ENCODE measurements around the gene KCNJ6. TPM values are rescaled to one million over a fixed set of nuclear protein-coding genes. Genes with fewer than 3 reads are reported as not detected.

Gene KCNJ6
- total RNA-seq, 1 experiment from 2014 or later: not detected

DNA sequence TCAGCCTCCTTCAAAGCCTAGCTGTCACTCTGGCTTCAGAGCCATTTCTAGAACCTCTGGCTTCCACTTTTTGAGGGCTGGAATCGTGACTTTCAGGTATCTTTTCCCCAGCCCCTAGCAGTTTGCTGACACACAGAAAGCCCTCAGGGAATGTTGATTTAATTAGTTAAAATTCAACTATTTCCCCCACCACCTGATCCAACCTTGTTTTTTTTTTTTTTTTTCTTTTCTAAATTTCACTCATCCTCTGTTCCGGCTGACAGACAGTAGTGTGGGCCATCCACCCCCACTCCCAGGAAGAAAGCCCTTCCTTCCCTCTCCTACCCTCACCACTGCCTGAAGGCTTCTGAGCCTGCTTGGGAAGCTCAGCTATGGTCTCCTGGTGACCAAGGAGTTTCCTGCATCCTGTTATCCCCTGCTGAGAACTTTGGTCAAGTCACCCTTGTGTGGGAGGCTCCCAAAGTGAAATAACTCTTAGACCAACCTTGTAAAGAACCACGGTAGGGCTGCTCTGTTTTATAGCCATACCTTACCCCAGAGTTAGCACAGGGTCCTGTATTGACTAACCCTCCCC is 29.4 kb downstream of the KCNJ6 start:
- no peaks in the 10 kb centered on the region for H3K36me3 ChIP-seq (ENCODE audit: control insufficient read depth in 1 of 2, insufficient read depth in 2 of 2, low read length in 2 of 2)
- no peaks in the 10 kb centered on the region for H3K4me1 ChIP-seq (ENCODE audit: control insufficient read depth in 1 of 2, insufficient read depth in 2 of 2, low read length in 2 of 2)
- H3K27ac ChIP-seq (ENCODE audit: low read depth, low read length): no peak overlapping the region
- H4K20me1 ChIP-seq (ENCODE audit: insufficient read depth): no peaks in the 10 kb centered on the region
- ChIA-PET POLR2A (no interaction called here), CTCF (no interaction called here), RAD21 (ENCODE audit: low non-redundant PET in 1 of 2, low total read pairs in 2 of 2, uncharacterized antibody in 2 of 2, unreplicated experiment in 2 of 2) (no interaction called here)
- H3K9me3 ChIP-seq (ENCODE audit: control insufficient read depth in 1 of 2, insufficient read depth in 1 of 2, low read depth in 1 of 2, low read length in 2 of 2): peaks cover 0 to 5% of the 10 kb centered on the region in 2 experiments; a peak in 1 of 4 replicates
- TF ChIP-seq POLR2A (IDR thresholded peaks at IDR 0.05; ENCODE audit: borderline replicate concordance, extremely low read depth, insufficient read depth, insufficient read length) (no peak), CEBPB (IDR thresholded peaks at IDR 0.05; ENCODE audit: low read depth) (no peak), SRF (IDR thresholded peaks at IDR 0.05; ENCODE audit: low read depth) (no peak), MAX (IDR thresholded peaks at IDR 0.05) (no peak), YY1 (IDR thresholded peaks at IDR 0.05; ENCODE audit: extremely low read depth, insufficient replicate concordance, low read depth, low read length) (no peak), EGR1 (IDR thresholded peaks at IDR 0.05; ENCODE audit: low read depth) (no peak), RAD21 (IDR thresholded peaks at IDR 0.05; ENCODE audit: low read depth) (no peak), POLR2AphosphoS5 (IDR thresholded peaks at IDR 0.05; ENCODE audit: low read depth, low read length) (no peak), CTCF (IDR thresholded peaks at IDR 0.05 in 2 of 3, conservative IDR thresholded peaks at IDR 0.05 in 1 of 3; ENCODE audit: borderline replicate concordance in 1 of 3, insufficient read depth in 1 of 3, low read depth in 2 of 3, low read length in 2 of 3) (no peak), SP1 (IDR thresholded peaks at IDR 0.05; ENCODE audit: low read depth) (no peak), CBX3 (IDR thresholded peaks at IDR 0.05; ENCODE audit: low read depth) (no peak), ZBTB33 (IDR thresholded peaks at IDR 0.05; ENCODE audit: extremely low read depth, insufficient replicate concordance, low read length) (no peak), EZH2phosphoT487 (IDR thresholded peaks at IDR 0.05; ENCODE audit: borderline replicate concordance) (no peak), TCF7L2 (IDR thresholded peaks at IDR 0.05; ENCODE audit: borderline replicate concordance, extremely low read depth, insufficient read depth, insufficient read length) (no peak), FOSL1 (IDR thresholded peaks at IDR 0.05; ENCODE audit: low read depth) (no peak), ELF1 (IDR thresholded peaks at IDR 0.05; ENCODE audit: borderline replicate concordance, low read depth) (no peak), ZNF274 (IDR thresholded peaks at IDR 0.05; ENCODE audit: low read depth, low read length) (no peak)
- TF ChIP-seq, protein P1, sequence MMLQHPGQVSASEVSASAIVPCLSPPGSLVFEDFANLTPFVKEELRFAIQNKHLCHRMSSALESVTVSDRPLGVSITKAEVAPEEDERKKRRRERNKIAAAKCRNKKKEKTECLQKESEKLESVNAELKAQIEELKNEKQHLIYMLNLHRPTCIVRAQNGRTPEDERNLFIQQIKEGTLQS (IDR thresholded peaks at IDR 0.05): no peak
- TF ChIP-seq, protein P2, sequence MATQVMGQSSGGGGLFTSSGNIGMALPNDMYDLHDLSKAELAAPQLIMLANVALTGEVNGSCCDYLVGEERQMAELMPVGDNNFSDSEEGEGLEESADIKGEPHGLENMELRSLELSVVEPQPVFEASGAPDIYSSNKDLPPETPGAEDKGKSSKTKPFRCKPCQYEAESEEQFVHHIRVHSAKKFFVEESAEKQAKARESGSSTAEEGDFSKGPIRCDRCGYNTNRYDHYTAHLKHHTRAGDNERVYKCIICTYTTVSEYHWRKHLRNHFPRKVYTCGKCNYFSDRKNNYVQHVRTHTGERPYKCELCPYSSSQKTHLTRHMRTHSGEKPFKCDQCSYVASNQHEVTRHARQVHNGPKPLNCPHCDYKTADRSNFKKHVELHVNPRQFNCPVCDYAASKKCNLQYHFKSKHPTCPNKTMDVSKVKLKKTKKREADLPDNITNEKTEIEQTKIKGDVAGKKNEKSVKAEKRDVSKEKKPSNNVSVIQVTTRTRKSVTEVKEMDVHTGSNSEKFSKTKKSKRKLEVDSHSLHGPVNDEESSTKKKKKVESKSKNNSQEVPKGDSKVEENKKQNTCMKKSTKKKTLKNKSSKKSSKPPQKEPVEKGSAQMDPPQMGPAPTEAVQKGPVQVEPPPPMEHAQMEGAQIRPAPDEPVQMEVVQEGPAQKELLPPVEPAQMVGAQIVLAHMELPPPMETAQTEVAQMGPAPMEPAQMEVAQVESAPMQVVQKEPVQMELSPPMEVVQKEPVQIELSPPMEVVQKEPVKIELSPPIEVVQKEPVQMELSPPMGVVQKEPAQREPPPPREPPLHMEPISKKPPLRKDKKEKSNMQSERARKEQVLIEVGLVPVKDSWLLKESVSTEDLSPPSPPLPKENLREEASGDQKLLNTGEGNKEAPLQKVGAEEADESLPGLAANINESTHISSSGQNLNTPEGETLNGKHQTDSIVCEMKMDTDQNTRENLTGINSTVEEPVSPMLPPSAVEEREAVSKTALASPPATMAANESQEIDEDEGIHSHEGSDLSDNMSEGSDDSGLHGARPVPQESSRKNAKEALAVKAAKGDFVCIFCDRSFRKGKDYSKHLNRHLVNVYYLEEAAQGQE (IDR thresholded peaks at IDR 0.05; ENCODE audit: low read depth): no peak
- DNase-seq (ENCODE audit: low read depth, low spot score): no peak
- no peak for ATAC-seq
- intact Hi-C loops (cut with micrococcal nuclease): no loop called here
- no peak overlapping the region for H3K9ac ChIP-seq (ENCODE audit: low read length)
- H3K79me2 ChIP-seq (ENCODE audit: insufficient read depth, low read length): no peaks in the 10 kb centered on the region
- no peaks in the 10 kb centered on the region for H3K9me2 ChIP-seq (ENCODE audit: insufficient read depth)
- H3K4me2 ChIP-seq (ENCODE audit: low read length): no peak overlapping the region
- no peak overlapping the region for H2AFZ ChIP-seq (ENCODE audit: low read depth, low read length, poor library complexity, severe bottlenecking)
- H3K4me3 ChIP-seq (replicated peaks in 1 of 2; ENCODE audit: low read depth in 1 of 2, low read length in 2 of 2): no peak overlapping the region
- no TSS peak for BruUV-seq (replicated peaks)
- H3K27me3 ChIP-seq (ENCODE audit: insufficient read depth, low read length): no peaks in the 10 kb centered on the region

Measured in HCT116 (cell line).